GM12878 (cell line): ENCODE results near the gene USH1G. TPM values are rescaled to one million over a fixed set of nuclear protein-coding genes. Genes with fewer than 3 reads are reported as not detected.

Experiments
- ATAC-seq: fragments of 200-7000 bp; cut with Tn5 transposase; 3 replicates; pipeline ENCODE4 v1.9.1; 2020; ENCODE audit warnings: mild to moderate bottlenecking, moderate library complexity
- BruUV-seq: library from RNA; stranded (reverse); fragments of 400-500 nt; replicated peaks from 2 replicates; lab custom pipeline; 2021; lab: Mats Ljungman, UMichigan
- CTCF ChIA-PET: fragments of 300-600 bp; sonication (Branson Sonifier 250); formaldehyde crosslinking; extraction: SDS; loops from one replicate; lab custom pipeline; 2021; ENCODE audit warnings: inconsistent platforms; lab: Yijun Ruan, JAX
- POLR2A ChIA-PET: fragments of 350-600 bp; formaldehyde crosslinking; extraction: SDS; loops from one replicate; lab custom pipeline; 2021; ENCODE audit warnings: inconsistent platforms; lab: Charles Lee
- RAD21 ChIA-PET: fragments of 300-600 bp; sonication (Branson Sonifier 250); formaldehyde crosslinking; loops from one replicate; lab custom pipeline; 2023; ENCODE audit warnings: antibody characterized with exemption; ENCODE audit not compliant: unreplicated experiment; lab: Charles Lee
- SMC1A ChIA-PET: fragments of 300-600 bp; sonication (Branson Sonifier 250); formaldehyde crosslinking; loops from one replicate; lab custom pipeline; 2023; ENCODE audit not compliant: unreplicated experiment, uncharacterized antibody; lab: Charles Lee
- DNase-seq: peaks from one replicate; pipeline ENCODE4 v3.0.0-alpha.2; 2011; ENCODE audit warnings: low read depth, low spot score
- FAIRE-seq: peaks from 3 replicates; lab custom pipeline; 2011; peaks lifted over from hg19 to GRCh38; lab: Jason Lieb, UNC
- H2AFZ ChIP-seq: 2 replicates; pipeline ENCODE4 v1.6.0; 2011; ENCODE audit warnings: low read depth, low read length, control low read depth; ENCODE audit not compliant: control insufficient read depth
- H3K27ac ChIP-seq: 2 replicates; pipeline ENCODE4 v1.5.1; 2011; ENCODE audit warnings: control low read depth; ENCODE audit not compliant: control insufficient read depth, insufficient read depth
- H3K27me3 ChIP-seq, 2 experiments: replicated peaks in 1 of 2; 2 replicates each; pipeline versions ENCODE4 v1.6.0 to v1.6.1; 2011; ENCODE audit warnings: low read length in 1 of 2; ENCODE audit not compliant: control insufficient read depth in 2 of 2, insufficient read depth in 2 of 2
- H3K36me3 ChIP-seq, 2 experiments: 2 replicates each; pipeline ENCODE4 v1.5.1; 2011; ENCODE audit warnings: low read length in 1 of 2; ENCODE audit not compliant: control insufficient read depth in 2 of 2, insufficient read depth in 2 of 2
- H3K4me1 ChIP-seq: 2 replicates; pipeline ENCODE4 v1.6.1; 2011; ENCODE audit warnings: mild to moderate bottlenecking, low read length, moderate library complexity, mixed read lengths; ENCODE audit not compliant: control insufficient read depth, insufficient read depth
- H3K4me2 ChIP-seq: 2 replicates; pipeline ENCODE4 v1.6.0; 2011; ENCODE audit warnings: control low read depth; ENCODE audit not compliant: control insufficient read depth, insufficient read depth
- H3K4me3 ChIP-seq: fragments of 200-600 bp; sonication (generic); 2 replicates; pipeline ENCODE4 v1.5.1; 2016
- H3K79me2 ChIP-seq: 2 replicates; pipeline ENCODE4 v1.6.0; 2011; ENCODE audit warnings: low read length; ENCODE audit not compliant: control insufficient read depth, insufficient read depth
- H3K9ac ChIP-seq: 2 replicates; pipeline ENCODE4 v1.8.0; 2011; ENCODE audit warnings: low read length, control low read depth, mixed read lengths; ENCODE audit not compliant: control insufficient read depth, insufficient read depth
- H3K9me3 ChIP-seq: replicated peaks from 3 replicates; pipeline ENCODE4 v1.5.1; 2011; ENCODE audit warnings: mild to moderate bottlenecking, low read length; ENCODE audit not compliant: control insufficient read depth, insufficient read depth
- H4K20me1 ChIP-seq: 2 replicates; pipeline ENCODE4 v1.6.0; 2011; ENCODE audit not compliant: control insufficient read depth, insufficient read depth
- NR2F1 ChIP-seq: fragments of 450-650 bp; conservative IDR thresholded peaks from 2 replicates; pipeline ENCODE4 v1.6.1; 2017; ENCODE audit warnings: mild to moderate bottlenecking
- PBX3 ChIP-seq: IDR thresholded peaks from 2 replicates; pipeline ENCODE4 v1.6.1; 2011; ENCODE audit warnings: mild to moderate bottlenecking, low read depth, low read length, moderate library complexity; ENCODE audit not compliant: insufficient replicate concordance
- PML ChIP-seq: IDR thresholded peaks from 2 replicates; pipeline ENCODE4 v1.6.1; 2012; ENCODE audit warnings: low read length, inconsistent platforms
- TAF1 ChIP-seq: IDR thresholded peaks from 2 replicates; pipeline ENCODE4 v1.6.1; 2011; ENCODE audit warnings: mild to moderate bottlenecking, low read depth, low read length, borderline replicate concordance
- ZNF384 ChIP-seq: IDR thresholded peaks from 2 replicates; pipeline ENCODE4 v1.6.1; 2012; ENCODE audit warnings: low read depth, mild to moderate bottlenecking, low read length, improper control_type of control experiment, borderline replicate concordance
- WGBS: methylation state at CpG from one replicate; pipeline ENCODE4 v1.1.6; 2016; ENCODE audit warnings: low lambda C conversion rate; ENCODE audit not compliant: insufficient replicate concordance, insufficient coverage; ENCODE audit errors: missing lambda C conversion rate; 5-methylcytosine and 5-hydroxymethylcytosine counted together
- in situ Hi-C: fragments of 300-500 bp; cut with MboI; formaldehyde crosslinking; loops from 9 replicates; pipeline ENCODE4 v1.14.3; 2018; ENCODE audit warnings: mixed read lengths
- intact Hi-C: fragments of 100-400 bp; cut with micrococcal nuclease; formaldehyde crosslinking; loops from one replicate; pipeline ENCODE4 v1.14.2; 2022; ENCODE audit not compliant: unreplicated experiment
- polyA plus RNA-seq, 11 experiments: library from polyadenylated mRNA; depleted of rRNA in 4 of 11; unstranded in 6 of 11; stranded (reverse) in 5 of 11; fragments of >200 nt; fragmentation: Nextera tagmentation in 4 of 11; fragmentation: Illumina TruSeq in 1 of 11; extraction: Ambion mirVana in 4 of 11; extraction: Trizol in 1 of 11; gene quantifications; 1 replicate in 1 of 11; 2 replicates in 10 of 11; pipeline versions ENCODE4 v1.2.1 to v1.2.3, GENCODE V29; 2011 to 2016; ENCODE audit warnings: inconsistent platforms in 2 of 11, missing spikeins in 2 of 11, low read depth in 1 of 11
- total RNA-seq, 4 experiments: library from RNA; depleted of rRNA in 3 of 4; stranded (reverse); fragments of >200 nt in 3 of 4; fragmentation: Illumina TruSeq in 1 of 4; extraction: Trizol in 1 of 4; gene quantifications; 2 replicates each; pipeline versions ENCODE4 v1.2.1 to v1.2.3, GENCODE V29; 2013 to 2021

USH1G gene
- total and polyA plus RNA-seq, 10 of the 15 experiments (the other 5 are each of a cell fraction or from before 2014, with no cell fraction given): 0.05 to 0.62 (median 0.09) TPM; not detected in 7

GRCh38 chr17:74951065-74951464 lies 28.0 kb upstream of the USH1G start (continued):
- no peak for TF ChIP-seq PBX3
- TF ChIP-seq ZNF384: no peak
- TF ChIP-seq NR2F1: no peak

- FAIRE-seq: no peak
- Histone ChIP-seq H4K20me1 (no peaks in the 10 kb centered on the region), H3K4me3 (no peak overlapping the region), H2AFZ (no peak overlapping the region), H3K36me3 (no peaks in the 10 kb centered on the region), H3K9me3 (no peaks in the 10 kb centered on the region), H3K4me2 (no peak overlapping the region), H3K79me2 (no peaks in the 10 kb centered on the region), H3K4me1 (peaks cover 4% of the 10 kb centered on the region; the same call in 1 of the 2 replicates), H3K9ac (no peak overlapping the region), H3K27me3 (no peaks in the 10 kb centered on the region), H3K27ac (no peak overlapping the region)
- ATAC-seq: no peak
- TF ChIP-seq TAF1: no peak
- no peak for TF ChIP-seq PML
- ChIA-PET CTCF (interaction anchor here (3.4 to 13.8 kb wide), 2 partner anchors 11 to 26 kb away, joined by 21 to 274 read pairs; partner anchors contain the start of genes OTOP2 and USH1G), POLR2A (no interaction called here), SMC1A (interaction anchor here (0.9 to 1.6 kb wide), 2 partner anchors 25 to 77 kb away, joined by 3 read pairs; partner anchors contain the start of gene FDXR), RAD21 (no interaction called here)
- no TSS peak for BruUV-seq
- no peak for DNase-seq
- intact Hi-C loops (no loop called here), in situ Hi-C loops (no loop called here)
- 58% methylated on average over 8 of the region's 8 CpGs for WGBS
Observed at GRCh38 chr17:74950207-74950606, 27.2 kb upstream of the USH1G start.
